Psoas muscle (tissue), 8 donors: Measurements from ENCODE around the gene TBRG4. TPM values are rescaled to one million over a fixed set of nuclear protein-coding genes. Genes with fewer than 3 reads are reported as not detected.

Experiments used
- ATAC-seq, 4 donors: fragments of 200-7000 bp; cut with Tn5 transposase; one replicate each; pipeline ENCODE4 v1.9.1; 2020; ENCODE audit warnings: moderate library complexity in 3 of 4, mild to moderate bottlenecking in 2 of 4
- DNase-seq, 2 donors: peaks; one replicate each; pipeline ENCODE4 v3.0.0-alpha.2; 2020
- H3K27ac ChIP-seq: fragments of 200-600 bp; one replicate; pipeline ENCODE4 v1.8.0; 2022
- H3K27me3 ChIP-seq, 3 donors: fragments of 200-600 bp in 1 of 3; one replicate each; pipeline versions ENCODE4 v1.6.1 to v1.8.0; 2013 to 2022; ENCODE audit warnings: low read length in 2 of 3, mild to moderate bottlenecking in 2 of 3, moderate library complexity in 1 of 3; ENCODE audit not compliant: insufficient read depth in 3 of 3
- H3K36me3 ChIP-seq, 2 donors: fragments of 200-600 bp in 1 of 2; one replicate each; pipeline versions ENCODE4 v1.6.1 to v1.8.0; 2013 to 2022; ENCODE audit warnings: low read depth in 1 of 2, mild to moderate bottlenecking in 1 of 2, moderate library complexity in 1 of 2; ENCODE audit not compliant: insufficient read depth in 1 of 2
- H3K4me1 ChIP-seq: fragments of 200-600 bp; one replicate; pipeline ENCODE4 v1.8.0; 2022
- H3K4me3 ChIP-seq: fragments of 200-600 bp; one replicate; pipeline ENCODE4 v1.8.0; 2022; ENCODE audit warnings: mild to moderate bottlenecking
- H3K9me3 ChIP-seq: fragments of 200-600 bp; one replicate; pipeline ENCODE4 v1.8.0; 2022
- WGBS, 3 donors: extraction: QIAGEN DNeasy Blood & Tissue Kit; methylation state at CpG; one replicate each; pipeline versions ENCODE4 v1.1.6 to v1.1.7; 2013; 5-methylcytosine and 5-hydroxymethylcytosine counted together
- intact Hi-C, 2 donors: fragments of 100-400 bp; cut with DNase I; formaldehyde crosslinking; loops; one replicate each; pipeline versions ENCODE4 v1.11.0 to v1.14.2; 2022
- polyA plus RNA-seq, 3 donors: library from polyadenylated mRNA; stranded (reverse); fragments of 200-250 nt; gene quantifications; one replicate each; pipeline ENCODE4 v1.2.3, GENCODE V29; 2013
- total RNA-seq, 4 donors: library from RNA; stranded (reverse); fragmentation: NEBNext Ultra II Directional in 2 of 4; extraction: Animal tissue kit (Norgen Biotek cat#: 25700) in 2 of 4; gene quantifications; one replicate each; pipeline versions ENCODE4 v1.2.1 to v1.2.4, GENCODE V29; 2021 to 2023
- TF ChIP-seq, protein P1 (sequence below): fragments of 200-600 bp; IDR thresholded peaks from one replicate; pipeline ENCODE4 v1.8.0; 2022; ENCODE audit warnings: antibody characterized with exemption
- donor health status: healthy with polysubstance abuse.
- donor health status: DM: no; HTN: no; CAD: no; lungs with moderate emphysema.
- donor health status: Bipolar disorder and iron deficiency.
- donor health status: healthy.
- donor health status: DM: yes; HTN: yes; CAD: no.
- donor health status: DM: no; HTN: no; CAD: no.
- donor health status: DM: no; HTN: no; CAD: no.
- donor health status: DM: yes; HTN: yes; CAD: no.

TBRG4 gene
- total and polyA plus RNA-seq, 7 donors, result 70.9 to 195 (median 91.6) TPM

DNA sequence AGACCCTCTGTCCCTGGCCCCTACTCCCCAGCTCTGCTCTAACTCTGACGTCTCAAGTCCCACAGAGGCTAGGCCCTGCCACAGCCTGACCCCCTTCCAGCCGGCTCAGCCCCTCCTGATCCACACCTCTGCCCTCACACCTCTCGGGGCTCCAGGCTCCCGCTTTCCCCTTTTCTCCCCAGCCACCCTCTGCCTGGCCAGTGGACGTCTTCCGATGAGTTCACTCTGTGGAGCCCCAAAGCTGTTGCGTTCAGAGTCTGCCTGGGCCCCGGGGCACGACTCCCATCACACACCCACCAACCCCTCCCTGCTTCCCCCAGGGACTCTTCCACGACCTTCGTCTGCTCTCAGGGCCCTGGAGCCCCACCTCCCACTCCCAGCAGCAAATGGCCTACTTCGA, 18.4 kb upstream of the TBRG4 start:
- Histone ChIP-seq H3K9me3 (no peaks in the 10 kb centered on the region), H3K36me3 (no peaks in the 10 kb centered on the region), H3K27me3 (no peaks in the 10 kb centered on the region), H3K4me3 (no peak overlapping the region), H3K4me1 (no peaks in the 10 kb centered on the region), H3K27ac (no peak overlapping the region)
- intact Hi-C loops, result loop anchor here (10.0 kb wide), 2 partner anchors 245 to 545 kb away; partner anchors contain the start of genes PURB (in 1 of the 2) and TMED4 (in 1 of the 2)
- ATAC-seq (no peak), DNase-seq (no peak)
- TF ChIP-seq, protein P1, sequence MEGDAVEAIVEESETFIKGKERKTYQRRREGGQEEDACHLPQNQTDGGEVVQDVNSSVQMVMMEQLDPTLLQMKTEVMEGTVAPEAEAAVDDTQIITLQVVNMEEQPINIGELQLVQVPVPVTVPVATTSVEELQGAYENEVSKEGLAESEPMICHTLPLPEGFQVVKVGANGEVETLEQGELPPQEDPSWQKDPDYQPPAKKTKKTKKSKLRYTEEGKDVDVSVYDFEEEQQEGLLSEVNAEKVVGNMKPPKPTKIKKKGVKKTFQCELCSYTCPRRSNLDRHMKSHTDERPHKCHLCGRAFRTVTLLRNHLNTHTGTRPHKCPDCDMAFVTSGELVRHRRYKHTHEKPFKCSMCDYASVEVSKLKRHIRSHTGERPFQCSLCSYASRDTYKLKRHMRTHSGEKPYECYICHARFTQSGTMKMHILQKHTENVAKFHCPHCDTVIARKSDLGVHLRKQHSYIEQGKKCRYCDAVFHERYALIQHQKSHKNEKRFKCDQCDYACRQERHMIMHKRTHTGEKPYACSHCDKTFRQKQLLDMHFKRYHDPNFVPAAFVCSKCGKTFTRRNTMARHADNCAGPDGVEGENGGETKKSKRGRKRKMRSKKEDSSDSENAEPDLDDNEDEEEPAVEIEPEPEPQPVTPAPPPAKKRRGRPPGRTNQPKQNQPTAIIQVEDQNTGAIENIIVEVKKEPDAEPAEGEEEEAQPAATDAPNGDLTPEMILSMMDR, result no peak
- 70 to 74% (median 73%) methylated on average over 12 of the region's 12 CpGs for WGBS, 3 donors

DNA sequence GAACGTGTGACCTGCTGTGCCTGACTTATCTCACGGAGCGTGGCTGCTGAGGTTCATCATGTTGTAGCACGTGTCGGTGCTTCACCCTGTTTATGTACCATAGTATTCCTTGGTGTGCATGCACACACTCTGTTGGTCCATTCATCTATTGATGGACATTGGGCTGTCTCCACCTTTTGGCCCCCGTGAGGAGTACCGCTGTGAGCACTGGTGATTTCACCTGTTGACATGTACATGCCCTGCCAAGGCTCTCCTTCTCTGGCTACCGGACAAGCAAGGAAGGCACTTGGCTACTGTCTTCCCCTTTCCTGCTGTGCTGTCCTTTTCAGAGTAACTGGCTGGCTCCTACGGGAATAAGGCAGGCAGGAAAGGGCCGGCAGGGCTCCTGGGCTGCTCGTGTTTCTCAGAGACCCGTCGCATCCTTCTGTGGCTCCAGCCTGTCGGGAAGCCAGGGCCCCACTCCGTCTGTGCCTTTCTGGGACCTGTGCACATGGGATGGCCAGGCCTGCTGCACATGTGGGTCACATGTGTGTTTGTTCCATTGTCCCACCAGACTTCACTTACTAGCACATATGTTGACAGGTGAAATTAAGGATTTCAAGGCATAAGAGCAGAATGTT, 17.8 kb upstream of the TBRG4 start:
- DNase-seq (no peak), ATAC-seq (no peak)
- WGBS, 3 donors, result 62 to 68% (median 66%) methylated on average over 15 of the region's 15 CpGs

DNA sequence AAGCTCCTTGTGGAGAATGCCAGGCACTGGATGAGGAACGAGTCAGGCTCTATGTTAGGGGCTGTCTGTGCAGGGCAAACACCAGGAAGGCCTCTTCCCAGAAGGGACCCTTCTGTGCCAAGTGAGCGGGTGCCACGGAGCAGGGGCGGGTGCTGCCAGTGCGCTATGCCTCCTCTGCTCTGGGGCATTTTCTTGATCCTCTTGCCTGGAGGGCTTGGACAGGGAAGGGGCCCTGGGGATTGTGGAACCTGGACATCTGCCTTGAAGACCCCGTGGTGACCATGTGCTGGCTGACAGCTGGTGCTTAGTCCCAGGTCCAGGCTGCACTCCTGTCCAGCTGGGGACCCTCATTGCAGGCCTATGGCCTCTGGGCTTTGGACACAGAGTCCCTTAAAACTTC, 15.4 kb upstream of the TBRG4 start:
- TF ChIP-seq, protein P1, result no peak
- no peaks in the 10 kb centered on the region for H3K27me3 ChIP-seq
- no peak for DNase-seq
- H3K4me1 ChIP-seq, result no peaks in the 10 kb centered on the region
- no peak overlapping the region for H3K4me3 ChIP-seq
- intact Hi-C loops, result no loop called here
- 70 to 76% (median 75%) methylated on average over 6 of the region's 6 CpGs for WGBS, 3 donors
- ATAC-seq, result no peak
- no peaks in the 10 kb centered on the region for H3K36me3 ChIP-seq
- H3K27ac ChIP-seq, result no peak overlapping the region
- H3K9me3 ChIP-seq, result no peaks in the 10 kb centered on the region

More for the DNA sequence above, 17.8 kb upstream of the TBRG4 start:
- TF ChIP-seq, protein P1, result no peak
- Histone ChIP-seq H3K4me1 (no peaks in the 10 kb centered on the region), H3K27me3 (no peaks in the 10 kb centered on the region), H3K9me3 (no peaks in the 10 kb centered on the region), H3K36me3 (no peaks in the 10 kb centered on the region), H3K27ac (no peak overlapping the region), H3K4me3 (no peak overlapping the region)
- intact Hi-C loops, result no loop called here

DNA sequence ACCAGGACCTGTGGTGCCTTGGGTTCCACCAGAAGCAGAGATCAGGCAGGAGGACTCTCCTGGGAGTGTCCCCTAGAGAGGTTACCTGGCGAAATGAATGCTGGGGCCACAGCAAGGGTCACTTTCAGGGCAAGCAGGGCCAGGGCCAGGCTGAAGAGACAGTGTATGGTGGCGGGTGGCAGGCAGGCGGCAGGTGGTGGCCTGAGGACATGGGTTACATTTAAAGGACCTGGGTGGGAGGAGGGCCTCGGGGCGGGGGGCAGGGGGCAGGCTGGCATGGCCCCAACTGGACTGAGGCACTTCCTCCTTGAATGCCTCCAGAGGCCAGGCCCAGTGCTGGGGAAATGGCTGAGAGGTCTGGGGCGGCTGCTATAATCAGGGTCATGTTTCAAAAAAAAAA, 14.7 kb upstream of the TBRG4 start:
- no peaks in the 10 kb centered on the region for H3K36me3 ChIP-seq
- H3K27me3 ChIP-seq, result no peaks in the 10 kb centered on the region
- H3K27ac ChIP-seq, result no peak overlapping the region
- DNase-seq, result no peak
- TF ChIP-seq, protein P1, result no peak
- no peaks in the 10 kb centered on the region for H3K9me3 ChIP-seq
- no peak for ATAC-seq
- H3K4me3 ChIP-seq, result no peak overlapping the region
- intact Hi-C loops, result no loop called here
- no peaks in the 10 kb centered on the region for H3K4me1 ChIP-seq
- 71 to 80% (median 78%) methylated on average over 6 of the region's 6 CpGs for WGBS, 3 donors
